Testis (tissue), 3 donors: Measurements from ENCODE around the gene PPP1R27. TPM values are rescaled to one million over a fixed set of nuclear protein-coding genes. Genes with fewer than 3 reads are reported as not detected.

Experiments used
- DNase-seq: peaks from one replicate; pipeline ENCODE4 v3.0.0-alpha.2; 2019
- H3K27ac ChIP-seq, 2 donors: fragments of 200-600 bp; sonication (generic); one replicate each; pipeline ENCODE4 v1.5.1; 2019
- H3K27me3 ChIP-seq: fragments of 200-600 bp; sonication (generic); one replicate; pipeline ENCODE4 v1.5.1; 2019
- H3K36me3 ChIP-seq: fragments of 200-600 bp; sonication (generic); one replicate; pipeline ENCODE4 v1.5.1; 2017; ENCODE audit warnings: low read depth; ENCODE audit errors: missing control alignments
- H3K4me1 ChIP-seq: fragments of 200-600 bp; sonication (generic); one replicate; pipeline ENCODE4 v1.5.1; 2019
- H3K4me3 ChIP-seq, 2 donors: fragments of 200-600 bp; sonication (generic); one replicate each; pipeline ENCODE4 v1.5.1; 2017 to 2019
- H3K9me3 ChIP-seq: fragments of 200-600 bp; sonication (generic); one replicate; pipeline ENCODE4 v1.5.1; 2017
- POLR2A ChIP-seq: fragments of 450-650 bp; IDR thresholded peaks from one replicate; pipeline ENCODE4 v1.6.1; 2017; ENCODE audit warnings: antibody characterized with exemption, mild to moderate bottlenecking, moderate library complexity
- WGBS, 2 donors: methylation state at CpG; one replicate each; pipeline ENCODE4 v1.1.5; 2018; 5-methylcytosine and 5-hydroxymethylcytosine counted together
- intact Hi-C: fragments of 100-400 bp; cut with DNase I; formaldehyde crosslinking; loops from one replicate; pipeline ENCODE4 v1.15.1; 2023; ENCODE audit warnings: low total_unique reads
- polyA plus RNA-seq: library from polyadenylated mRNA; stranded (reverse); fragments of 350-450 nt; fragmentation: Illumina TruSeq; extraction: RNeasy Lipid Tissue Mini Kit (QIAGEN cat#74804); gene quantifications from one replicate; pipeline ENCODE4 v1.2.3, GENCODE V29; 2014; ENCODE audit warnings: low read depth, low replicate concordance; ENCODE audit not compliant: insufficient read depth
- total RNA-seq, 2 donors: library from RNA; depleted of rRNA; stranded (reverse); fragments of >200 nt; gene quantifications; one replicate each; pipeline ENCODE4 v1.2.3, GENCODE V29; 2016
- TF ChIP-seq, protein P1 (sequence below), 3 experiments: fragments of 450-650 bp in 2 of 3; fragments of 200-600 bp in 1 of 3; sonication (generic) in 1 of 3; IDR thresholded peaks; one replicate each; pipeline ENCODE4 v1.5.1; 2016 to 2019; ENCODE audit warnings: antibody characterized with exemption in 3 of 3, mild to moderate bottlenecking in 2 of 3, moderate library complexity in 1 of 3

Gene PPP1R27
- total and polyA plus RNA-seq, 3 donors from 2014 or later: 1.6 to 7.5 (median 1.9) TPM

GRCh38 chr17:81837641-81838040, 2.8 kb upstream of the PPP1R27 start:
- H3K27ac ChIP-seq: no peak overlapping the region
- no peak overlapping the region for H3K4me3 ChIP-seq
- no peaks in the 10 kb centered on the region for H3K4me1 ChIP-seq
- H3K27me3 ChIP-seq: no peaks in the 10 kb centered on the region
- WGBS, 2 donors: 76 to 79% methylated on average over 8 to 9 of the region's 9 CpGs
- no peaks in the 10 kb centered on the region for H3K9me3 ChIP-seq
- intact Hi-C loops: no loop called here
- no peak for DNase-seq
- H3K36me3 ChIP-seq: no peaks in the 10 kb centered on the region
- TF ChIP-seq POLR2A: no peak

- no peaks in the 10 kb centered on the region for H3K27me3 ChIP-seq
- DNase-seq: no peak
- no peaks in the 10 kb centered on the region for H3K36me3 ChIP-seq
- TF ChIP-seq, protein P1, sequence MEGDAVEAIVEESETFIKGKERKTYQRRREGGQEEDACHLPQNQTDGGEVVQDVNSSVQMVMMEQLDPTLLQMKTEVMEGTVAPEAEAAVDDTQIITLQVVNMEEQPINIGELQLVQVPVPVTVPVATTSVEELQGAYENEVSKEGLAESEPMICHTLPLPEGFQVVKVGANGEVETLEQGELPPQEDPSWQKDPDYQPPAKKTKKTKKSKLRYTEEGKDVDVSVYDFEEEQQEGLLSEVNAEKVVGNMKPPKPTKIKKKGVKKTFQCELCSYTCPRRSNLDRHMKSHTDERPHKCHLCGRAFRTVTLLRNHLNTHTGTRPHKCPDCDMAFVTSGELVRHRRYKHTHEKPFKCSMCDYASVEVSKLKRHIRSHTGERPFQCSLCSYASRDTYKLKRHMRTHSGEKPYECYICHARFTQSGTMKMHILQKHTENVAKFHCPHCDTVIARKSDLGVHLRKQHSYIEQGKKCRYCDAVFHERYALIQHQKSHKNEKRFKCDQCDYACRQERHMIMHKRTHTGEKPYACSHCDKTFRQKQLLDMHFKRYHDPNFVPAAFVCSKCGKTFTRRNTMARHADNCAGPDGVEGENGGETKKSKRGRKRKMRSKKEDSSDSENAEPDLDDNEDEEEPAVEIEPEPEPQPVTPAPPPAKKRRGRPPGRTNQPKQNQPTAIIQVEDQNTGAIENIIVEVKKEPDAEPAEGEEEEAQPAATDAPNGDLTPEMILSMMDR (IDR thresholded peaks at IDR 0.05): no peak
- no peak for TF ChIP-seq POLR2A
- no peaks in the 10 kb centered on the region for H3K9me3 ChIP-seq
- H3K4me1 ChIP-seq: peaks cover 12% of the 10 kb centered on the region
- H3K4me3 ChIP-seq: peak overlapping the region; percentile 79 to 84
- H3K27ac ChIP-seq: peak overlapping the region; percentile 81 to 86
- intact Hi-C loops: no loop called here
- WGBS, 2 donors: 66 to 69% methylated on average over 18 to 31 of the region's 31 CpGs
These were observed 674 bp downstream of the PPP1R27 start for GRCh38 chr17:81833921-81834830.

DNA sequence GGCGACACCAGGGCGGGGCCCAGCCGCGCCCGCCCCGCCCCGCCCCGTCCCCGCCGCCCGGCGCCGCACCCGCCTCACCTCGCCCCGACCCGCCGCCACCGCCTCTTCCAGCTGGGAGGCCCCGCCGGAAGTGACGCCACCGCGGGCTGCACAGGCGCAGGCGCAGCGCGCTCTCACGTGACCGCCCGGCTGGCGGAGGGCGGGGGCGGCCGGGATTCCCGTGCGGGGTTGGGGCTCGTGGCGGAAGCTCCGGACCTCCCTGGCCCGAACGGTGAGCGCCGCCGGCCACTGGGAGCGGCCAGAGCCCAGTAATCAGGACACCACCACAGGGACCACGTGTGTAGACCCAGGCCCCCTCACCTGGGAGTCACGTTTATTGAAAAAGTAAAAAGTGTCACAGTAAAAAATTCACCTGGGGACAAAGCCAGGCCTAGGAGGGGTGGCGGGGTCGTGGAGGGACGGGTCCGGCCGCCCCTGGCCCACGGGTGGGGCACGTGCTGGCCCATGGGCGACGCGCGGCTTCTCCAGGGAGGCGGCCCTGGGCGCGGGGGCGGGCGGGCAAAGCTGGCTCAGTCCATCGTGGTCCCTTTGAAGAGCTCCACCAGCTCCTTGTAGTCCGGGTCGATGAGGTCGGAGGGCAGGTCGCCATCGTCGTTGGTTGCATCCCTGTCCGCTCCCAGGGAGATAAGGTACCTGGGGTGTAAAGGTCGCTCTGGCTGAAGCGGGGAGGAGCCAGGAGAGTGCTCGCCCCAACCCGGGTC, 1.5 kb downstream of the PPP1R27 start, which contains the start of gene MCRIP1:
Gene MCRIP1, minus strand, starts transcription at position 132 of the 761 bp plus-strand sequence. CDS start 8,785 bp downstream, outside the sequence.
- H3K9me3 ChIP-seq: no peaks in the 10 kb centered on the region
- DNase-seq: peak; percentile 93
- peaks cover 12% of the 10 kb centered on the region for H3K4me1 ChIP-seq
- intact Hi-C loops: no loop called here
- H3K4me3 ChIP-seq: peak within 1 kb of the TSS; percentile 84
- peak within 1 kb of the TSS; percentile 83 to 86 for H3K27ac ChIP-seq
- no peaks in the 10 kb centered on the region for H3K36me3 ChIP-seq
- no peaks in the 10 kb centered on the region for H3K27me3 ChIP-seq
- TF ChIP-seq POLR2A: peak; percentile 39
- TF ChIP-seq, protein P1 (IDR thresholded peaks at IDR 0.05): no peak
- WGBS, 2 donors: 1% methylated on average over 17 to 65 of the region's 76 CpGs

DNA sequence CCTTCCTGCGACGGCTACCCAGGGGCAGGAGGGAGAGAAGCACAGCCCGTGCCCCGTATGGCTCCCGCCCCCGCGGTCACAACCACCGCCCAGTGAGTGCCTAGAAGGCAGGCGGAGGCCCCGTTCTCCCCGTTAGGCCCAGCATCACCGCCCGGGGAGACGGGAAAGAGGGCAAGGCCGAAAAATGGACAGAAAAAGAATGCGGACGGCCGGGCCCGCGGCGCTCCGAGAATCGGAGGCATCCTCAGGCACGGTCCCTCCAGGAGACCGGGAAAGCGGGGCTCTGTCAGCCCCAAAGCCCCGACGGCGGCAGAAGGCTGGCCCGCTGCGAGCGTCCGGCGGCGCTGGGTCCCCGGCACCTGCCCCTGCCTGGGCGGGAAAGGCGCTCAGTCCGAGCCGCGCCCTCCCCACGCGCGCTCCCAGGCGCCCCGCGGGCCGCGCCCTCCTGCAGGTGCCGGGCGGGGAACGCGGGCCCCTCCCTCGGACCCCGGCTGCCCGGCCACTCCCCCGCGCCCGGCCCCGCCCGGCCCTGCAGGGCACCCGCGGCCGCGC, 2.2 kb downstream of the PPP1R27 start:
- peaks cover 12% of the 10 kb centered on the region for H3K4me1 ChIP-seq
- peak overlapping the region; percentile 56 to 83 for H3K27ac ChIP-seq
- TF ChIP-seq POLR2A: no peak
- TF ChIP-seq, protein P1 (IDR thresholded peaks at IDR 0.05): no peak
- H3K36me3 ChIP-seq: no peaks in the 10 kb centered on the region
- intact Hi-C loops: no loop called here
- no peaks in the 10 kb centered on the region for H3K9me3 ChIP-seq
- 0% methylated on average over 7 to 47 of the region's 65 CpGs for WGBS, 2 donors
- no peaks in the 10 kb centered on the region for H3K27me3 ChIP-seq
- H3K4me3 ChIP-seq: peak overlapping the region; percentile 84
- peak; percentile 34 for DNase-seq
